ENCODE measurements around the gene CCDC57. TPM values are rescaled to one million over a fixed set of nuclear protein-coding genes. Genes with fewer than 3 reads are reported as not detected.

CCDC57 gene
- polyA plus RNA-seq, 1 donor (not counting 4 experiments of a cell fraction or from before 2014, with no cell fraction given) = 19.2 TPM

GRCh38 chr17:82083009-82083408 lies 129.6 kb downstream of the CCDC57 start:
- Histone ChIP-seq H3K9ac (ENCODE audit: control insufficient read depth, extremely low read depth, insufficient read depth, low read length) (no peak overlapping the region), H3K9me1 (ENCODE audit: control insufficient read depth, extremely low read depth, insufficient read depth, low read length) (no peaks in the 10 kb centered on the region), H2AFZ (ENCODE audit: control insufficient read depth, low read length) (no peak overlapping the region), H3K79me2 (ENCODE audit: control insufficient read depth, insufficient read depth, low read length) (peaks cover 16% of the 10 kb centered on the region), H3K27me3 (ENCODE audit: control insufficient read depth, extremely low read depth, insufficient read depth, low read length) (no peaks in the 10 kb centered on the region), H3K4me1 (ENCODE audit: control insufficient read depth, extremely low read depth, insufficient read depth, low read length) (no peaks in the 10 kb centered on the region), H4K20me1 (ENCODE audit: control insufficient read depth, extremely low read depth, insufficient read depth, low read length) (peaks cover 27% of the 10 kb centered on the region), H3K4me2 (ENCODE audit: control insufficient read depth, extremely low read depth, insufficient read depth, low read depth, low read length) (no peak overlapping the region), H3K27ac (ENCODE audit: control insufficient read depth, insufficient read depth, low read length) (no peak overlapping the region), H3K36me3 (ENCODE audit: control insufficient read depth in 2 of 2, extremely low read depth in 1 of 2, insufficient read depth in 2 of 2, low read length in 2 of 2) (peaks cover 65 to 67% of the 10 kb centered on the region in 2 experiments), H3K9me3 (ENCODE audit: control insufficient read depth, low read depth, low read length) (no peaks in the 10 kb centered on the region), H3K4me3 (ENCODE audit: control insufficient read depth in 2 of 3, extremely low read depth in 1 of 3, insufficient read depth in 2 of 3, low read depth in 1 of 3, low read length in 3 of 3) (no peak overlapping the region)
- dilution Hi-C loops (cut with MboI; ENCODE audit: extremely low pct_ligation_motif_present, low sequenced_read_pairs) = no loop called here
- FAIRE-seq (no peak), DNase-seq (ENCODE audit: low read depth, low spot score) (no peak)
- TF ChIP-seq EZH2 (IDR thresholded peaks at IDR 0.05; ENCODE audit: low read length) = no peak
- TF ChIP-seq CTCF (optimal IDR thresholded peaks at IDR 0.05 in 1 of 3, IDR thresholded peaks at IDR 0.05 in 1 of 3, conservative IDR thresholded peaks at IDR 0.05 in 1 of 3; ENCODE audit: extremely low read depth in 1 of 3, insufficient read depth in 2 of 3, low read length in 3 of 3) = no peak

GRCh38 chr17:82082456-82082855 lies 130.2 kb downstream of the CCDC57 start:
- peaks cover 63 to 65% of the 10 kb centered on the region in 2 experiments for H3K36me3 ChIP-seq (ENCODE audit: control insufficient read depth in 2 of 2, extremely low read depth in 1 of 2, insufficient read depth in 2 of 2, low read length in 2 of 2)
- no peaks in the 10 kb centered on the region for H3K4me1 ChIP-seq (ENCODE audit: control insufficient read depth, extremely low read depth, insufficient read depth, low read length)
- no peaks in the 10 kb centered on the region for H3K27me3 ChIP-seq (ENCODE audit: control insufficient read depth, extremely low read depth, insufficient read depth, low read length)
- H2AFZ ChIP-seq (ENCODE audit: control insufficient read depth, low read length) = no peak overlapping the region
- FAIRE-seq (no peak), DNase-seq (ENCODE audit: low read depth, low spot score) (no peak)
- no peak overlapping the region for H3K9ac ChIP-seq (ENCODE audit: control insufficient read depth, extremely low read depth, insufficient read depth, low read length)
- no peaks in the 10 kb centered on the region for H3K9me3 ChIP-seq (ENCODE audit: control insufficient read depth, low read depth, low read length)
- no peak overlapping the region for H3K4me3 ChIP-seq (ENCODE audit: control insufficient read depth in 2 of 3, extremely low read depth in 1 of 3, insufficient read depth in 2 of 3, low read depth in 1 of 3, low read length in 3 of 3)
- no peak for TF ChIP-seq CTCF (optimal IDR thresholded peaks at IDR 0.05 in 1 of 3, IDR thresholded peaks at IDR 0.05 in 1 of 3, conservative IDR thresholded peaks at IDR 0.05 in 1 of 3; ENCODE audit: extremely low read depth in 1 of 3, insufficient read depth in 2 of 3, low read length in 3 of 3)
- TF ChIP-seq EZH2 (IDR thresholded peaks at IDR 0.05; ENCODE audit: low read length) = no peak
- H3K4me2 ChIP-seq (ENCODE audit: control insufficient read depth, extremely low read depth, insufficient read depth, low read depth, low read length) = no peak overlapping the region
- peaks cover 13% of the 10 kb centered on the region for H3K79me2 ChIP-seq (ENCODE audit: control insufficient read depth, insufficient read depth, low read length)
- H4K20me1 ChIP-seq (ENCODE audit: control insufficient read depth, extremely low read depth, insufficient read depth, low read length) = peaks cover 24% of the 10 kb centered on the region
- H3K27ac ChIP-seq (ENCODE audit: control insufficient read depth, insufficient read depth, low read length) = no peak overlapping the region
- no peaks in the 10 kb centered on the region for H3K9me1 ChIP-seq (ENCODE audit: control insufficient read depth, extremely low read depth, insufficient read depth, low read length)
- dilution Hi-C loops (cut with MboI; ENCODE audit: extremely low pct_ligation_motif_present, low sequenced_read_pairs) = no loop called here

Data from keratinocyte (primary cell).